HG02970 (cell line): ENCODE data around the gene FOXI2.

Experiments
- ATAC-seq: cut with Tn5 transposase; IDR thresholded peaks from one replicate; pipeline ENCODE4 v1.9.1; 2021; ENCODE audit warnings: mild to moderate bottlenecking, moderate library complexity, moderate number of reproducible peaks; ENCODE audit not compliant: unreplicated experiment, low FRiP score

Gene FOXI2

GRCh38 chr10:127740596-127740995 lies 3.6 kb downstream of the FOXI2 start:
- ATAC-seq = no peak

GRCh38 chr10:127743205-127743604 lies 6.2 kb downstream of the FOXI2 start:
- no peak for ATAC-seq

GRCh38 chr10:127744956-127745355 lies 8.0 kb downstream of the FOXI2 start:
- no peak for ATAC-seq

- no peak for ATAC-seq
These were observed 8.9 kb downstream of the FOXI2 start for GRCh38 chr10:127745861-127746260.

- ATAC-seq = no peak
These were observed 18.8 kb downstream of the FOXI2 start for GRCh38 chr10:127755753-127756152.

- ATAC-seq = no peak
These were observed 19.3 kb downstream of the FOXI2 start for GRCh38 chr10:127756264-127756663.

- no peak for ATAC-seq
These were observed 20.0 kb downstream of the FOXI2 start for GRCh38 chr10:127757033-127757432.

- ATAC-seq = no peak
These were observed 22.3 kb downstream of the FOXI2 start for GRCh38 chr10:127759276-127759675.

GRCh38 chr10:127762925-127763324 lies 25.9 kb downstream of the FOXI2 start:
- ATAC-seq = no peak

GRCh38 chr10:127774766-127775559 lies 38.0 kb downstream of the FOXI2 start:
- ATAC-seq = no peak

- no peak for ATAC-seq
These were observed 39.8 kb downstream of the FOXI2 start for GRCh38 chr10:127776816-127777215.

- ATAC-seq = no peak
These were observed 44.4 kb downstream of the FOXI2 start for GRCh38 chr10:127781412-127781811.

GRCh38 chr10:127787873-127788272 lies 50.9 kb downstream of the FOXI2 start:
- ATAC-seq = no peak

- ATAC-seq = no peak
These were observed 53.2 kb downstream of the FOXI2 start for GRCh38 chr10:127790066-127790624.
